NT2/D1 (cell line): ENCODE results near the gene CACNA1D.

Experiments used
- DNase-seq: peaks from one replicate; pipeline ENCODE4 v3.0.0-alpha.2; 2011; ENCODE audit warnings: low read depth, low spot score
- H3K27me3 ChIP-seq: 2 replicates; pipeline ENCODE4 v1.6.0; 2011; ENCODE audit warnings: mild to moderate bottlenecking; ENCODE audit not compliant: insufficient read length, insufficient read depth
- H3K36me3 ChIP-seq: 2 replicates; pipeline ENCODE4 v1.6.1; 2011; ENCODE audit warnings: mild to moderate bottlenecking, low read length, mixed read lengths; ENCODE audit not compliant: insufficient read depth, insufficient read length
- H3K4me1 ChIP-seq: 2 replicates; pipeline ENCODE4 v1.5.1; 2011; ENCODE audit not compliant: insufficient read depth, insufficient read length
- H3K4me3 ChIP-seq: 2 replicates; pipeline ENCODE4 v1.5.1; 2011; ENCODE audit warnings: low read depth; ENCODE audit not compliant: insufficient read length
- H3K9ac ChIP-seq: 2 replicates; pipeline ENCODE4 v1.6.0; 2011; ENCODE audit warnings: low read depth; ENCODE audit not compliant: insufficient read length
- H3K9me3 ChIP-seq: 2 replicates; pipeline ENCODE4 v1.5.1; 2011; ENCODE audit warnings: mild to moderate bottlenecking, low read length; ENCODE audit not compliant: insufficient read depth
- SUZ12 ChIP-seq: IDR thresholded peaks from 2 replicates; pipeline ENCODE4 v1.6.1; 2011; ENCODE audit not compliant: insufficient read length, insufficient read depth; ENCODE audit errors: extremely low read depth
- YY1 ChIP-seq: IDR thresholded peaks from 2 replicates; pipeline ENCODE4 v1.6.1; 2011; ENCODE audit not compliant: insufficient read length, insufficient read depth
- ZNF274 ChIP-seq: IDR thresholded peaks from 2 replicates; pipeline ENCODE4 v1.6.1; 2011; ENCODE audit warnings: mild to moderate bottlenecking, low read depth, low read length

The CACNA1D gene

DNA sequence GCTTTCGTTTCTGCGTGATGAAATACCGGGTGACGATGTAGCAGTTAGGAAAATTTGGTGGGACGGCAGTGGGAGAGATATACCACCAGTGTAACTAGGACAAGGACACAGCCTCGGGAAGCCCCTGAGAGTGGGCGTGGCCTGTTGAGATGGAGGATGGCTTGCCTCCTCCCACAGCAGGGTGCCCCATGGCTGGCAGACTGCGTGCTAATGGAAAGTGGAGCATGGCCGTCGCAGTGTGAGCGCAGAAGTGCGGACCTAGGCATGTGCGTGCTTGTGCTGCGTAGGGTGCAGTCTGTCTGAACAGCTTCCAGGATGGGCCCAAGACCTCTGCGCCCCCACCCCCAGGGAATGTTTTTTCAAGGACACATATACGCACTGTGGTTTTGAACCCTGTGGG is 295.0 kb downstream of the CACNA1D start:
- H3K36me3 ChIP-seq = no peaks in the 10 kb centered on the region
- no peaks in the 10 kb centered on the region for H3K27me3 ChIP-seq
- H3K4me1 ChIP-seq = peaks cover 9% of the 10 kb centered on the region
- no peak overlapping the region for H3K4me3 ChIP-seq
- TF ChIP-seq SUZ12 = no peak
- TF ChIP-seq ZNF274 = no peak
- TF ChIP-seq YY1 = no peak
- no peak overlapping the region for H3K9ac ChIP-seq
- no peak for DNase-seq
- no peaks in the 10 kb centered on the region for H3K9me3 ChIP-seq

DNA sequence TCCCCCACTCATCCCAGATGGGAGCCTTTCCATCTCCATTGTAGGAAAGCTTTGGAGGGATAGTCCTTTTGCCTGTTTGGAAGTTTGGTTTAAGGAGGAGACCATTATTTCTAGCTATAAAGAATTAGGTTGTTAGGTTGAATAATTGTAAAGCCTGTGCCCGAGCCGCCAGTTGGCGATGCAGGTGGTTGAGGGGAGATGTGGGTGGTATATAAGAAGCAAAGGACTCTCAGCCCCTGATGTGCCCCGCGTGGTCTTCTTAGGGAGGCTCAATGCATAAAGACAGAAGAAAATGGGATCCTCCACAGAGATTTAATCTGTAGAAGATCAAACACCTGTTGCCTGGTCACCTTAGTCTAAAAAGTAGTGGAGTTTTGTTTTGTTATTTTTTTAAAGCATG is 296.1 kb downstream of the CACNA1D start:
- TF ChIP-seq SUZ12 (no peak), YY1 (no peak), ZNF274 (no peak)
- Histone ChIP-seq H3K27me3 (no peaks in the 10 kb centered on the region), H3K4me1 (peaks cover 17% of the 10 kb centered on the region), H3K36me3 (no peaks in the 10 kb centered on the region), H3K9ac (no peak overlapping the region), H3K4me3 (no peak overlapping the region), H3K9me3 (no peaks in the 10 kb centered on the region)
- no peak for DNase-seq

DNA sequence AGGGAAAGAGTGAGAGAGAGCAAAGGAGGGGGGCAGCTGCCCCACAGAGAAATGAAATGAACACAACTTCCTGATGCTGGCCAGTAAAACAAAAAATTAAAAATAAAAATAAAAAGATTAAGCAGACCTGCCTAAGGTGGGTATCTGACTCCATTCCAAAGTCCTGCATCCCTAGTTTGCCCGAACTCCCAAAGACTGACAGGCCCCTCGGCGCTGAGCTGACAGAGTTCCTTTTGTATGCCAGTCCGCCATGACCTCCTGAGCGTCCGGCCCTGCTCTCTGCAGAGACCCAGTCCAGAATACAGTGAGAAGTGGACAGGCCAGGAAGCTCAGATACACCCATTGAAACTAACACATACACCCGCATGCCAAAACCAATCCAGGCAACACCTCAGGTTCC is 296.9 kb downstream of the CACNA1D start:
- H3K9ac ChIP-seq = no peak overlapping the region
- H3K9me3 ChIP-seq = no peaks in the 10 kb centered on the region
- H3K4me3 ChIP-seq = no peak overlapping the region
- TF ChIP-seq YY1 (no peak), SUZ12 (no peak), ZNF274 (no peak)
- no peak for DNase-seq
- H3K4me1 ChIP-seq = peaks cover 17% of the 10 kb centered on the region
- no peaks in the 10 kb centered on the region for H3K36me3 ChIP-seq
- H3K27me3 ChIP-seq = no peaks in the 10 kb centered on the region

DNA sequence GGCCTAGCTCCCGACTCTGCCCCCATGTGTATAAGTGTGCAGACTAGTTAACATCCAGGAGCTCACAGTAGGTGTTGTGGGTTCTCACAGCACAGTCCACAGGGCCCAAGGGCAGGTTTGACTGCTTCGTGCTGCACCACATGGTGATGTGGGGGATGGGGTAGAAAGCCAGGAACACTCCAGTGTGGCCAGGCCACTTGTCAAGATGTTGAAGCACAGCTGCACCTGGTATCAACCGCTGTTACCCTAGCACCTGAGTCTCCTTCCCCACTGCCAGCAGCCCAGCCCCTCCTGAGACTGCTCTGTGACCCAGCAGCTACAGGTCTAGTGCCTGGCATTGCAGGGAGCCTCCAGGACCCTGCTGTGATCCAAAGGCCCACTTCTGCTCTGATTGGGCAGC is 298.5 kb downstream of the CACNA1D start:
- peaks cover 17% of the 10 kb centered on the region for H3K4me1 ChIP-seq
- H3K4me3 ChIP-seq = no peak overlapping the region
- no peak for DNase-seq
- no peaks in the 10 kb centered on the region for H3K9me3 ChIP-seq
- TF ChIP-seq SUZ12 (no peak), ZNF274 (no peak), YY1 (no peak)
- H3K36me3 ChIP-seq = no peaks in the 10 kb centered on the region
- no peak overlapping the region for H3K9ac ChIP-seq
- H3K27me3 ChIP-seq = no peaks in the 10 kb centered on the region

DNA sequence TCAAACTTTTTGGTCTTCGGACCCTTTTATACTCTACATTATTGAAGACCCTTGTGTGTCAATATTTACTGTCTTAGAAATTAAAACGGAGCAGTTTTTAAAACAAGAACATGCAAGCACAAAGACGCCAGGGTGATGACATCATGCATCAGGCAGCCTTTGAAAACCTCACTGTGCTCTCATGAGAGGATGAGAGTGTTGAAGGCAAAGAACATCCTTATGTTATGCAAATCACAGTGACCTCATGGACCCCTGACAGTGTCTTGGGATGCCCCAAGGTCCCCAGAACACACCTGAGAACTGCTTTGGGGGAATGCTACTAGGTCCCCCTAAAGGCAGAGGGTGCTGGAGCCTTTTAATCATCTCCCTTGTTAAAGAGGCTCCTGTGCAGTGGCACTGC is 300.2 kb downstream of the CACNA1D start:
- Histone ChIP-seq H3K4me1 (peaks cover 19% of the 10 kb centered on the region), H3K27me3 (no peaks in the 10 kb centered on the region), H3K9ac (no peak overlapping the region), H3K4me3 (no peak overlapping the region), H3K36me3 (no peaks in the 10 kb centered on the region), H3K9me3 (no peaks in the 10 kb centered on the region)
- peak; percentile 50 for DNase-seq
- no peak for TF ChIP-seq YY1
- TF ChIP-seq SUZ12 = no peak
- TF ChIP-seq ZNF274 = no peak

DNA sequence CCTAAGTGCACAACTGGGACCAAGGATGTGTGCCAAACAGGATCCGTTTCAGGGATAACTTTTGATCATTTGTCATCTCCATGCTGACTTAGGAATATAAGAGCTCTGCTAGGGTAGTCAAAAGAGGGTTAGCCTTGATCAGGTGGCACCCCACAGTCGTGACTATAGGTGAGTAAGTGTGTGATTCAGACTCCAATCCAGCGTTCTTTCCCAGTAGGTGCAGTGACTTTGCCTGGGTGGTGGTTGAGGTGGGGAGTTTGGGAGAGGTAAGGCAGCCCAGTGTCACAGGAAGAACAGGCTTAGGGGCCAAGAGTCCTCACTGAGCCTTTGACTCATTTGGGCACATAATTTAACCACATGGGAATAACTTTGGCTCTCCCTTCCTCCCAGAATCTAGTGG is 300.8 kb downstream of the CACNA1D start:
- Histone ChIP-seq H3K9me3 (no peaks in the 10 kb centered on the region), H3K4me1 (peaks cover 19% of the 10 kb centered on the region), H3K4me3 (no peak overlapping the region), H3K36me3 (no peaks in the 10 kb centered on the region), H3K27me3 (no peaks in the 10 kb centered on the region), H3K9ac (no peak overlapping the region)
- DNase-seq = no peak
- TF ChIP-seq ZNF274 = no peak
- no peak for TF ChIP-seq YY1
- TF ChIP-seq SUZ12 = no peak

GRCh38 chr3:53795789-53796560 is 301.6 kb downstream of the CACNA1D start:
- H3K27me3 ChIP-seq = no peaks in the 10 kb centered on the region
- H3K9me3 ChIP-seq = no peaks in the 10 kb centered on the region
- no peak overlapping the region for H3K9ac ChIP-seq
- H3K4me3 ChIP-seq = no peak overlapping the region
- peaks cover 19% of the 10 kb centered on the region for H3K4me1 ChIP-seq
- H3K36me3 ChIP-seq = no peaks in the 10 kb centered on the region
- TF ChIP-seq YY1 (no peak), SUZ12 (no peak), ZNF274 (no peak)
- no peak for DNase-seq

GRCh38 chr3:53798144-53798543 is 303.7 kb downstream of the CACNA1D start:
- TF ChIP-seq YY1 (no peak), SUZ12 (no peak), ZNF274 (no peak)
- no peaks in the 10 kb centered on the region for H3K9me3 ChIP-seq
- no peaks in the 10 kb centered on the region for H3K36me3 ChIP-seq
- peaks cover 13% of the 10 kb centered on the region for H3K4me1 ChIP-seq
- no peak overlapping the region for H3K9ac ChIP-seq
- no peaks in the 10 kb centered on the region for H3K27me3 ChIP-seq
- H3K4me3 ChIP-seq = no peak overlapping the region
- no peak for DNase-seq
